ENCODE results near the gene SUPT20HL2.

SUPT20HL2 gene

GRCh38 chrX:24305905-24306304, 8.0 kb downstream of the SUPT20HL2 start:
- no peak for TF ChIP-seq CTCF (IDR thresholded peaks at IDR 0.05; ENCODE audit: low read depth, low read length, missing control alignments)

GRCh38 chrX:24301806-24302205, 12.1 kb downstream of the SUPT20HL2 start:
- Histone ChIP-seq H3K27me3 (replicated peaks) (no peaks in the 10 kb centered on the region), H3K27ac (no peak overlapping the region), H3K4me3 (ENCODE audit: low read depth, low read length) (no peak overlapping the region), H3K36me3 (replicated peaks) (no peaks in the 10 kb centered on the region)
- no peak for TF ChIP-seq CTCF (IDR thresholded peaks at IDR 0.05; ENCODE audit: low read depth, low read length, missing control alignments)
- no peak for DNase-seq
- in situ Hi-C loops (cut with HindIII; ENCODE audit: low pct_ligation_motif_present, low sequenced_read_pairs): no loop called here

More at GRCh38 chrX:24305905-24306304, 8.0 kb downstream of the SUPT20HL2 start:
- Histone ChIP-seq H3K27ac (no peak overlapping the region), H3K27me3 (replicated peaks) (no peaks in the 10 kb centered on the region), H3K4me3 (ENCODE audit: low read depth, low read length) (no peak overlapping the region), H3K36me3 (replicated peaks) (no peaks in the 10 kb centered on the region)
- in situ Hi-C loops (cut with HindIII; ENCODE audit: low pct_ligation_motif_present, low sequenced_read_pairs): no loop called here
- DNase-seq: no peak

DNA sequence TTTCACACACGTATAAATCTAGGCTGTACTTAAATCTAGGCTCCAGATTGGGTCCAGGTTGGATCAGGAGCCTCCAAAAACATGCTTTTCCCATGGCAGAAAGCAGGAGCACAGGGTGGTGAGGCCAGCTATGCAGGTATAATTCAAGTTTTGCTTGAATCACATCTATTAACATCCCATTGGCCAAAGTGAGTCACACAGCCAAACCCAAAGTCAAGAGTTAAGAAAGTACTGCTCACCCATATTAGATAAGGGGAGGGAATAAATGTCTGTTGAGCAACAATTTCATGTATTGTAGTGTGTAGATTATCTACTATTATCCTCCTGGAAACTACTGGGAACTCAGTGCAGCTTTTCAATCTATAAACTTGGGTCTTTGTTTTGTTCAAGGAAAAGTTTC, 12.8 kb downstream of the SUPT20HL2 start:
- TF ChIP-seq CTCF (IDR thresholded peaks at IDR 0.05; ENCODE audit: low read depth, low read length, missing control alignments): no peak
- in situ Hi-C loops (cut with HindIII; ENCODE audit: low pct_ligation_motif_present, low sequenced_read_pairs): no loop called here
- Histone ChIP-seq H3K27ac (no peak overlapping the region), H3K27me3 (replicated peaks) (no peaks in the 10 kb centered on the region), H3K36me3 (replicated peaks) (no peaks in the 10 kb centered on the region), H3K4me3 (ENCODE audit: low read depth, low read length) (no peak overlapping the region)
- no peak for DNase-seq

- H3K36me3 ChIP-seq (replicated peaks): no peaks in the 10 kb centered on the region
- in situ Hi-C loops (cut with HindIII; ENCODE audit: low pct_ligation_motif_present, low sequenced_read_pairs): no loop called here
- TF ChIP-seq CTCF (IDR thresholded peaks at IDR 0.05; ENCODE audit: low read depth, low read length, missing control alignments): no peak
- H3K27ac ChIP-seq: no peak overlapping the region
- no peak overlapping the region for H3K4me3 ChIP-seq (ENCODE audit: low read depth, low read length)
- DNase-seq: no peak
- H3K27me3 ChIP-seq (replicated peaks): no peaks in the 10 kb centered on the region
Observed at GRCh38 chrX:24298191-24298590, 15.7 kb downstream of the SUPT20HL2 start.

DNA sequence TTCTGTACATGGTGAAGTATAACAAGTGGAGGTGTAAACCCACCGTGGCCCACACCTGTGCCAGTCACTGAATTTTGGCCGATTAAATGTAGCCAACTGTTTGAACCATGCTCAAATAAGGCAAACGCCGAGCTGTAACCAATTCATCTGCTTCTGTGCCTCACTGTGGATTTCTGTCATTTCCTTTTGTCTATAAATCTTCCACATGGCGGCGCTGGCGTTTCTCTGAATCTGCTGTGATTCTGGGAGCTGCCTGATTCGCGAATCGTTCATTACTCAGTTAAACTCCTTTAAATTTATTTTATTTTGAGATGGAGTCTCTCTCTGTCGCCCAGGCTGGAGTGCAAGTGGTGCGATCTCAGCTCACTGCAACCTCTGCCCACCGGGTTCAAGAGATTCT, 19.2 kb downstream of the SUPT20HL2 start:
- DNase-seq: peak; percentile 22
- Histone ChIP-seq H3K27ac (no peak overlapping the region), H3K4me3 (ENCODE audit: low read depth, low read length) (no peak overlapping the region), H3K27me3 (replicated peaks) (no peaks in the 10 kb centered on the region), H3K36me3 (replicated peaks) (no peaks in the 10 kb centered on the region)
- in situ Hi-C loops (cut with HindIII; ENCODE audit: low pct_ligation_motif_present, low sequenced_read_pairs): no loop called here
- peak; percentile 39 for TF ChIP-seq CTCF (IDR thresholded peaks at IDR 0.05; ENCODE audit: low read depth, low read length, missing control alignments)

DNA sequence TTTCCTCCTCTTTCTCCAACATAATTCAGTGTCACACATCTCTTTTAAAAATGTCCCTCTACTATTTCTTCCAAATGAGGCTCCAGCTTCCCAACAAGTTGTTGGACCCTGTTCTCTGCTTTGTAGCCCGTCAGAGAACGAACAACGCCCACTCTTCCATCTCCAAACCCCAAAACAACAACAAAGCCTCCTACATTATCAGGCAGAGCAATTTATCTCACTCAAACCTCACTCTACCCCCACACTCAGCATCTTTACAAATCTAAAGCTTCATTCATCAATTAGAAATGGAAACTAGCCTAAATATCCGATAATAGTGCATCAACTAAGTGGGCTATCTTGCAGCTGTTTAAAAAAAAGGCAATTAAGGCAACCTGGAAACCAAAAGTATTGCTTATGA, 20.5 kb downstream of the SUPT20HL2 start:
- no peak overlapping the region for H3K27ac ChIP-seq
- in situ Hi-C loops (cut with HindIII; ENCODE audit: low pct_ligation_motif_present, low sequenced_read_pairs): no loop called here
- no peak for DNase-seq
- no peak for TF ChIP-seq CTCF (IDR thresholded peaks at IDR 0.05; ENCODE audit: low read depth, low read length, missing control alignments)
- no peaks in the 10 kb centered on the region for H3K36me3 ChIP-seq (replicated peaks)
- no peak overlapping the region for H3K4me3 ChIP-seq (ENCODE audit: low read depth, low read length)
- H3K27me3 ChIP-seq (replicated peaks): no peaks in the 10 kb centered on the region
